SK-N-SH (cell line): Measurements from ENCODE around the gene KRT17.

Experiments
- EP300 ChIP-seq, 2 experiments: IDR thresholded peaks; 2 replicates each; pipeline versions ENCODE4 v1.4.0 to v1.6.1; 2012; ENCODE audit warnings: borderline replicate concordance in 1 of 2, low read depth in 1 of 2, low read length in 1 of 2
- FOSL2 ChIP-seq: IDR thresholded peaks from 2 replicates; pipeline ENCODE4 v1.4.0; 2012; ENCODE audit warnings: low read depth, mild to moderate bottlenecking, moderate library complexity, borderline replicate concordance
- RCOR1 ChIP-seq: fragments of 150-350 bp; IDR thresholded peaks from 2 replicates; pipeline ENCODE4 v1.6.1; 2017; ENCODE audit warnings: antibody characterized with exemption, low read length
- TF ChIP-seq, protein P1 (sequence below): fragments of 200-600 bp; sonication (generic); IDR thresholded peaks from 2 replicates; pipeline ENCODE4 v1.6.1; 2017; ENCODE audit warnings: antibody characterized with exemption, mild to moderate bottlenecking, moderate library complexity

DNA sequence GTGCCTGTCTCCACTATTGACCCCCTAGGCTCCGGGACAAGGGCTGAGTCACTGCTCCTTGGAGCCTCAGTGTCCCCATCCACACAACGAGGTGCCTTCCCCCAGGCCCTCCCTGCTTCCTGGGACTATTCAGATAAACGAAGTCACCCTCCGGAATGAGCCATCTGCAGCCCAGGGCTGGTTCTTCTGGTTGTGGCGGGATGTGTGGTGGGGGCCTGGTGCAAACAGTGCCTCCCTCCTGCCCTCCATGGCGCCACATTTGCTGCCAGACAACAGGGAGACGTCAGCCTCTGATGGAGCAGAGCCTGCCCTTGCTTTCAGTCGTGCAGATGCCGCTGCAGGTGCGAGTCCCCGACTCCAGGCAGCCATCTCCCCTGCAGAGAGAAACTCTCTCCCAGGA lies 6.7 kb downstream of the KRT17 start:
- TF ChIP-seq RCOR1 (no peak), EP300 (IDR thresholded peaks at IDR 0.05; ENCODE audit: borderline replicate concordance in 1 of 2, low read depth in 1 of 2, low read length in 1 of 2) (no peak), FOSL2 (no peak)
- TF ChIP-seq, protein P1, sequence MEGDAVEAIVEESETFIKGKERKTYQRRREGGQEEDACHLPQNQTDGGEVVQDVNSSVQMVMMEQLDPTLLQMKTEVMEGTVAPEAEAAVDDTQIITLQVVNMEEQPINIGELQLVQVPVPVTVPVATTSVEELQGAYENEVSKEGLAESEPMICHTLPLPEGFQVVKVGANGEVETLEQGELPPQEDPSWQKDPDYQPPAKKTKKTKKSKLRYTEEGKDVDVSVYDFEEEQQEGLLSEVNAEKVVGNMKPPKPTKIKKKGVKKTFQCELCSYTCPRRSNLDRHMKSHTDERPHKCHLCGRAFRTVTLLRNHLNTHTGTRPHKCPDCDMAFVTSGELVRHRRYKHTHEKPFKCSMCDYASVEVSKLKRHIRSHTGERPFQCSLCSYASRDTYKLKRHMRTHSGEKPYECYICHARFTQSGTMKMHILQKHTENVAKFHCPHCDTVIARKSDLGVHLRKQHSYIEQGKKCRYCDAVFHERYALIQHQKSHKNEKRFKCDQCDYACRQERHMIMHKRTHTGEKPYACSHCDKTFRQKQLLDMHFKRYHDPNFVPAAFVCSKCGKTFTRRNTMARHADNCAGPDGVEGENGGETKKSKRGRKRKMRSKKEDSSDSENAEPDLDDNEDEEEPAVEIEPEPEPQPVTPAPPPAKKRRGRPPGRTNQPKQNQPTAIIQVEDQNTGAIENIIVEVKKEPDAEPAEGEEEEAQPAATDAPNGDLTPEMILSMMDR, result no peak
